CD4-positive, alpha-beta T cell treated with Interleukin-2 at 100 ng/mL for 4 hours (primary cell): ENCODE results near the gene SMIM43.
"Not testable (repeated sequence)": the region's sequence is repeated elsewhere in the genome, so short reads cannot be mapped to it uniquely, and the experiment has no call there.

Experiments
- DNase-seq: peaks from one replicate; pipeline ENCODE4 v3.0.0-alpha.2; 2020; ENCODE audit warnings: low spot score

Gene SMIM43

DNA sequence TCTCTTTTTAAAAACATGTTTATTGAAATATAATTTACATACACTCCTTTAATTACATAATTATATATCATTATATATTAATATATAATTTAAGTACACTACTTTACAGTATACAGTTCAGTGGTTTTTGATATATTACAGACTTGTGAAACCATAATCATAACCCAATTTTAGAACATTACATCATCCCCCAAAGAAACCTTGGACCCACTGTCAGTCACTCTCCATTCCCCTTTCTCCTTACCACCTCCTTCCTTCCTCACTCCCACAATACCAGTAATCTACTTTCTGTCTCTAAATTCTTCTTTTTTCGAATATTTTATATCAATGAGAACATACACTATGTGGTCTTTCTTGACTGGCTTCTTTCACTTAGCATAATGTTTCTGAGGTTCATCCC, 18.2 kb upstream of the SMIM43 start:
- no peak for DNase-seq

DNA sequence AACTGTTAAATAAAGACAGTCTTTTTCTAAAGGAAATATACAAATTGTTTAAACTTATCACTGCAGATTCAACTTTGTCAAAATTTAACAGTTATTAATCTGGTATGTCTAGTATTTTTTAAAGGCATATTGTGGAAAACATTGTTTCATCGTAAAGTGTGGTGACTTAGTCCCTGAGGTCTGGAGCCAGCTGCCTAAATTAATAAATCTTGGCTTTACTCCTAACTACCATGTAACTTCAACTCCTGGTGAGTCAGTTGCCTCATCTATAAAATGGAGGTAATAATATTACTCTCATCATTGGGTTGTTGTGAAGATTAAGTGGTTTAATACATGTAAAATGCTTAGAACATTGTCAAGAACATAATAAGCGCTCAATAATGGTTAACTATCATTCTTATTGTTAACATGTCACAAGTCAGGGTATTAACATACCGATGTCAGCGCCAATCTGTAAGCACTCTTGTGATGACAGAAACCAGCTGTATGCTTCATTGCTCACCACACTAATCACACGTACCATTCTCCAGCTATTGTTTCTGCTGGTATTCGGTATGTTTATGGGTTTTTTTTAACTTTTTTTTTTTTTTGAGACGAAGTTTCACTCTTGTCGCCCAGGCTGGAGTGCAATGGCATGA, 14.1 kb upstream of the SMIM43 start:
- no peak for DNase-seq

DNA sequence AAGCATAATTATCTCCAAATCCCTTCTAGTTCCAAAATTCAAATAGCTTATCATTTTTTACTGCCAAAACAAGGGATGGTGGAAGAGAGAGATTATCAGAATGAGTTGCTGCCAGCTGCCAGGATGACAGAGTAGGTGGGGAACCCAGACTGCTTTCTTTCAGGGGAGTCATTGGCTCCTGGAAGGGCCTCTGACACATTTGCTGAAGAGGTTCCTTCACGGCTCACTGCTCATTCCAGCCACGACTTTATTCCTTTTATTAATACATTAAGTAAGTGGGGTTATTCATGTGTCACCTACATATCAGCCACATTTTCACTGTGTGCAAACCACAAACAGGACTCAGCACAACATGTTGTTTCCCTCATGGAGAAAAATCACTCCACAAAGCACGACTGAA, 12.7 kb upstream of the SMIM43 start:
- DNase-seq, result no peak

DNA sequence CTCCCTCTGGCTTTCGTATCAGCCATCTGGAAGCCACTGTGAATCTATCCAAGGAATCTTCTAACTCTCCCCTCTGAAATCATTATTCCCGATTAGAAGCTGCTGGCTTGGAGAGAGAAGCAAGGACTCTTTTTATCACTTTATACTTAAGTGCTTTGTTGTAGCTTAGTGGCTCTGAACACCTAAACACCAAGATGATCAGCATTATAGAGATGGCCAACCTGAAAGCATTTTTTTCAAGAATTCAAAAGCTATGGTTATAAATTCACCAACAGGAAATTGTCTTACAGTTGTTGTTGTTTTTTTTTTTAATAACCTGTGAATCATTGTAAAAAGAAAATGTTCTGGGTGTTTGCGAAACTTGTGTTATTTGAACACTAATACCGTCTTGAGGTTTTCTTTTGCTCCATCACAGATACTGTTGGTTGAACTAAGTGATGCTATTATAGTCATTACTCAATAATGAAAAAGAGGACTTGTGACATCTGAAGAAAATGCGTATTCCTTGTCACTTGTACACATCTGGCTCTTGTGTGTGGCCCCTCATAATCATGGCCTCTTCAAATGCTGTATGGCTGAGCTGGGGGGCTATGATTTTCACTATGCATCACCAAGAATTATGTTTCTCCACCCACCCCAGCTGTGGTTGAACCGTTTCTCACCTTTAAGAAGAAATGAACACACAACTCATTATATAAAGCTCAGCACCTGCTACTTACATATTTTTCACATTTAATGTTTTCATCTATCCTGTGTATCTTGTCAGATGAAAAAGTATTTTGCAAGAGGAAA, 11.8 kb upstream of the SMIM43 start:
- no peak for DNase-seq

DNA sequence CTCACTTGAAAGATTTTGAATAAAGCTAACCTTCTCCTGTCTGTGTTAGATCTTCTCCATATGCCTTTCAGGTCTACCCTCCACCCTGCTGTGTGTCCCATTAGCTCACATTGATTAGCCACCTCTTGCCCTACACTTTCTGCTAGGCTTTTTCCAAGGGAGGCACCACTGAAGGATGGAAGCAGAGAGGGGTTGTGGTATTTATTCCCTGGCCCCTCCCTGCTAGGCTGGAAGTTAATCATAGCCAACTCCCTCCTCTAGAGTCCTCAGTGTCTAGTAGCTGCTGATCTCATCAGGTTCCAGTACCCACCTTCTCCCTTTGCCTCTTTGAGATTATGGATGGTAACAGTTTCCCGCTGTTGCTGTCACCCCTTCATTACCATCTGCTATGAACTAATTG, 8.9 kb upstream of the SMIM43 start:
- no peak for DNase-seq

DNA sequence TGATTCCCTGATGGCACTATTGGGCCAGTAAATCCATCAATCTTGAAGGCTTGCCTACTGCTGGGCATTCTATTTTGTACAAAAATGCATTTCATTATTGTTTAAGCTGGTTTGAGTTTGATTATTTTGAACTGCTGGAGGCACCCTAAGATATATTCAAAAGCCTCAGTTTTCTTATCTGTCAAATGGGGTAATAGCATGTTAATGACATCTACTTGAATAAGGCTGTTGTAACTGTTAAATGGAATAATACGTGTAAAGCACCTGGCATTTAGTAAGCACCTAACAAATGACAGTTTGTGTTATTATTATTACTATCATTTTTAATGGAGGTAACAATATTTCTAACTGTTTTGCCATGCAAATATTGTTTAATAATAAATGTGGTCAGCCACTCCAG, 6.9 kb upstream of the SMIM43 start:
- no peak for DNase-seq

DNA sequence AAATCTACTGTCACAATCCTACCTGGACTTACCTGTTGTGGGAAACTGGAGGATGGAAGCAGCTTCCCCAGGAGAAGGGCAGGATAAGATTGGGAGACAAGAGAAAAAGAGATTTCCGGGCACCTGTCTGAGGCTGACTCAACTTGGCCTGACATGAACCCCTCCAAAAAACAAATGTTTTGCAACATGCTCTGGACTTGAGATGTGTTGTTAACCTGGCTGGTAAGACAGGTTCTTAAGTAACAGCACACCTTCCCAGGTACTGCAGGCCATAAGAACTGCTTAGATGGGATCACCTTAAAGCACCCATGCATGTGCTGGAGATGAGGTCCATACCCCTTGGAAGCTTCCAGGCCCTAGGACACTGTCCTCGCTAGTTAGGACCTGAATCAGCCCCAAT, 4.4 kb upstream of the SMIM43 start:
- DNase-seq, result no peak

DNA sequence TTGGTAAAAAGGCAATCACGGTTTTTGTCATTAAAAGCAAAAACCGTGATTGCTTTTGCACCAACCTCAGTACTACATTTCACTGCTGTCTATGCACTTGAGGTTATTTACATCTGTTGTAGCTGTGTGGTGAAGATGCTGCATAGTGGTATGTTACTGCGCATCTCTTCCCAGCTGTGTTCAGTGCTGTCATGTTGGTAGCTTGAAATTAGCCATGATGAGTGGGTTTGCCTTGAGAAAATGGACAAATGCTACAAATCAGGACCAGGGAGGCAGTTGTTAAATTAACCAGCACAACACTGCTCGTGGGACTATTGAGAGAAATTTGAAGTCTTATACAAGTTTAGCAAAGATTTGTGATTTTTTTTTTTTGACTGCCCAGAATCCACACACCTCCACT, 2.2 kb upstream of the SMIM43 start:
- DNase-seq, result no peak

DNA sequence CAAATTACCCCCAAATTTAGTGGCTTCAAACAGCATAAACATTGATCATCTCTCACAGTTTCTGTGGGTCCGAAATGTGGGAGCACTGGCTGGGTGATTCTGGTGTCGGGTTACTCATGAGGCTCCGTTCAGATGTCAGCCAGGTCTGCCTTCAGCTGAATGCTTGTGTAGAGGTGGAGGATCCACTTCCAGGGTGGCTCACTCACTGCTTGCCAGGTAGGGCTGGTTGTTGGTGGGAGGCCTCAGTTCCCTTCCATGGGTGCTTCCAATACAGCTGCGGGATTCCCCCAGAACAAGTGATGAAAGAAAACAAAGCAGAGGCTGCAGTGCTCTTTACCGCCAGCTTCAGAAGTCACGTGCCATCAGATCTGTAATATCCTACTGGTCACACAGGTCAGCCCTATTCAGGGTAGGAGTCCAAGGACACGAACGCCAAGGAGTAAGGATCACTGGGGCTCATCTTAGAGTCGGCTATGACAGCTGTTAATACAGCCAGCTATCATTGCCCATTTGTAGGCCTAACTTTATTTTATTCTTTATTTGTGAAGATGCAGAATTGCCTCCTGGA, 1.1 kb upstream of the SMIM43 start:
- no peak for DNase-seq

DNA sequence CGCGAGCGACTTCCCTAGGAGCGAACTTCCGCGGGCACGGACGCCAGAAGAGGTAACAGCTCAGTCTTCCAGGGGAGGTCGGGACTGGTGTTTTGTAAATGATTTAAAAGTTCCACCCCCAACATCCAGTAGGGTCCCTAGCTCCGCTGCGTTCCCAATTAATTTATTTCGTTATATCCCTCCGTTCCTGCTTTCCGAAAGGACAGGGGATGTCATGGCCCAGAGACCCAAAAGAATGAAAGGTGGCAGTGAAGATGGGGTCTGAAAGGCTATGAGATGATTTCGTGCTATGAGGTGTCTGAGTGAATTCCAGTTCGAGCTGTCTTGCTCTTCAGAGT, 373 bp upstream of the SMIM43 start:
- DNase-seq, result no peak

DNA sequence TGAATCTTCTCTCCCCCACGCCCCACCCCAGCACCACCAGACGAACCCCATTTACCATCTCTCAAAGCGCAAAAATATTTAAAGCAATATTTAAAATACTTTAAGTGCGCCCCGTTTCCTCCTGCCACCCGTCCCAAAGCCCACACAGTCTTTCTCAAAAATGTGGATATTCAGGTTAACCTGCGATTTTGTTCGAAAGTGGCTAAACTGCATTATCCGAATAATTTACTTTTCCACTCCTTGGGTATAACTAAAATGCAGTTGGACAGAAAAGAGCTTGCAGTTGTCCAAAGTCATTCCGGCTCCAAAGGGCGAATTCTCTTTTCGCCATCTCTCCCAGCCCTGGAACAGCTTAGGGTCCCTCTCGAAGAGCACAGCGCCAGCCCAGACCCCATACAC, 662 bp downstream of the SMIM43 start:
- DNase-seq, result no peak

DNA sequence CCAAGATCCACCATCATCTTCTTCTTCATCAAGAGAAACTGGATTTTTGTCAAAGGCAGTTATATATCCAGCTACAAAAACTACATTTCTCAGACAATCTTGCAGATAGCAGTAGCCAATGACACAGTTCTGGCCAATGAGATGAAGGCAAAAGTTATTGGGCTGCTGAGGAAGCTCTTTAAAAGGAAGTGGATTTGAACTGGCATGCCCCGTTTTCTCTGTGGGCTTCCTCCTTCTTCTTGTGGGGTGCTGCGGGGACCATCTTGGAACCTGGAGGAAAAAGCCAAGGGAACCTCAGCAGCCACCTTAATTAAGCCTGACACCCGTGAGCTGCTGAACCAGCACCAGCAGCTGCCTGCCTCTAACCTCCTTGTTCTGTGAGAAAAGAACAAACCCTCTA, 4.8 kb downstream of the SMIM43 start:
- no peak for DNase-seq

DNA sequence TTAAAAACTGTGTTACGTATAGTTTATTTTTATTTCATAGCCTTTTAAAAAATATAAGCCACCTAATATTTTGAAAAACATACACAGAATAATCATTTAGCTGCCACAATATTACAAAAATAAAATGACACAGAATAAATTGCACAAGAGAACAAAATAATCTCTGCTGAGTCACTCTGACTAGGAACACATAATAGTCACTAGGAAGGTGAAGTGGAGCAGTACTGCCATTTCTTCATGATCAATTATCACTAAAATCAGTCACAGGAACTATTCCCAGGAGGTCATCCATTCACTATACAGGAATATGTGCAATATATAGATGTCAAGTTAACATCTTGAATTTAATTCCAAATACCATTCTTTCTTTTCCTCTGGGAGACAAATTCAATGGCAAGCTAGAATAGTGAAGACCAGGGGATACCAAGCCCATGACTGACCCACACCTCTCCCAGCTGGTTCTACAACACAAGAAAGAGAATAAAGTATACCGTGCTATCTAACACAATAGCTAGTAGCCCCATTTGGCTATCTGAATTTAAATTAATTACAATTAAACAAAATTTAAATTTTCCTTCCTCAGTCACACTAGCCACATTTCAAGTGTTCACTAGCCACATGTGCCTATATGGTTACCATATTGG, 5.9 kb downstream of the SMIM43 start:
- DNase-seq, result no peak

DNA sequence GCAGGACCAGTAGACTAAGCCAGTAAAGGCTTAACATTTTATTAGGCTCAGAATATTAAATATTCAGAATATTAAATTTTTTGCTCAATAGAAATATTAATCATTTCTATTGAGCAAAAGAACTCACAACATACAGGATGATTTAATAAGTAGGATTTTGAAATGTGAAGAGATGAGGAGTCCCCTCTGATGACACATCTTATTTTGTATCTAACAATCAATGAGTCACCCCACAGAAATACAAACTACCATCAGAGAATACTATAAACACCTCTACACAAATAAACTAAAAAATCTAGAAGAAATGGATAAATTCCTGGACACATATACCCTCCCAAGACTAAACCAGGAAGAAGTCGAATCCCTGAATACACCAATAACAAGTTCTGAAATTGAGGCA, 12.8 kb downstream of the SMIM43 start:
- DNase-seq, result not testable (repeated sequence)

DNA sequence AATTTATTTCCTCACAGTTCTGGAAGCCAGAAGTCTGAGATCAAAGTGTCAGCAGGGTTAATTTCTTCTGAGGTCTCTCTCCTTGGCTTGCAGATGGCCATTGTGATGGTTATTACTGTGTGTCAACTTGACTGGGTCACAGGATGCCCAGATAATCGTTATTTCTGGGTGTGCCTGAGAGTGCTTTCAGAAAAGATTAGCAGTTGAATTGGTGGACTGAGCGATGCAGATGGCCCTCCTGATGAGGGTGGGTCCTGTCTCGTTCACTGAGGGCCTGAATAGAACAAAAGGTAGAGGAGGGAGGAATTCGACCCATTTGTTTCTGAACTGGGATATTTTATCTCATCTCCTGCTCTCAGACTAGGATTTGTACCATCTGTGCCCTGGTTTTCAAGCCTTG, 15.7 kb downstream of the SMIM43 start:
- no peak for DNase-seq

DNA sequence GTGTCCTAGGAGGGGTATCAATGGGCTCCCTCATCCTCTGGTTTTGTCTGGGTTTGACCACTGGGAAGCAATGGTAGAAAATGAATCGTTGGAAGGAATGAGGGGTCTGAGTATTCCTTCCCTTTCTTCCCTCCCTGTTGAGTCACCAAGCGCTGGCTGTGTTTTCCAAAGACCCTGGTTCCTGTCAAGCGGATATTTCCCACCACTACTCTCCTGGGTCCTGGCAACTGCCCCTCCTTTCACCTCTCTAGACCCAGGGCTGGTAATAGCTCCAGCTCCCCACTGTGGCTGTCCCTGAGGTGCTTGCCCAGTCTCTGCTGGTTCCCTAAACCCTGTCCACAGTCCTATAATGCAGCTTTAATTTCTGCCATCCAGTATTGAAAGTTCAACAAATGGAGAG, 22.2 kb downstream of the SMIM43 start:
- DNase-seq, result no peak

DNA sequence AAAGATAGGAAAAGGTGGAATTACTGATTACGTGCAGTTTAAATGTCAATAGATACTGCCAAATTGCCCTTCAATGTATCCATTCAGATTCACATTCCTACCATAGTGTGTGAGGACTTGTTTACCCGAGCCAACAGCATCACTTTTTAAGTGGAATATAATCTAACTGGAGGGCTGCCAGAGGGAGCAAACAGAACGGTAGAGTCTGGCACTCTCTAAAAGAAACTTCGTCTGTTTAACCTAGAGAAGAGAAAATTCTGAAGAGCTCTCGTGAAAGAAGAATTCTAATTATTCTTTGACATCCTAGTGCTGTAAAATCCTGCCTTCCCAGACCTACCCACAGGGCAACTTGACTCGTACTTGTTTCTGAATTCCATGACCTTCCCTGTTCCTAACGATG, 23.2 kb downstream of the SMIM43 start:
- no peak for DNase-seq

DNA sequence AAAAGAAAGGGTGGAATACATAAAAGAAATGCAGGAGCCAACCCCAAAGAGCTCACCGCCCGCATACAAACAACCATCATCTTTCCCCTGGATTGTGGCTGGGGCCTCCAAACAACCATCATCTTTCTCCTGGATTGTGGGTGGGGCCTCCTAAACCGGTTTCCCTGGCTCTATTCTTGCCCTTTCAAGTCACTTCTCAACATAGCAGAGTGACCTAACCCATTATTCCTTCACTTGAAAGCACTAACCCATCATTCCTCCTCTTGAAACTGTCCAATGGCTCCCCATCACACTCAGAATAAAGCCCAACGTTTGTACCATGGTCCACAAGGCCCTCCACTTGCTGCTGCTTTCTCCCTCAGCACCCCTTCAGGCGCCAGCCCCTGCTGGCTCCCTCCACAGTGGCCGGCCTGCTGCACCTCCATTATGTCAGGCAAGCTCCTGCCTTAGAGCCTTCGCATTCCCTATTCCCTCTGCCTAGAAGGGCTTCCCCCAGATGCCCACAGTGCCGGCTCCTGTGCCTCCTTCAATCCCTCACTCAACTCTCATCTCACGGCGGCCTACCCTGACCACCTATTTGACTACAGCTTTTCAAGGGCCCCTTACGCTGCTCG, 24.1 kb downstream of the SMIM43 start:
- DNase-seq, result no peak

DNA sequence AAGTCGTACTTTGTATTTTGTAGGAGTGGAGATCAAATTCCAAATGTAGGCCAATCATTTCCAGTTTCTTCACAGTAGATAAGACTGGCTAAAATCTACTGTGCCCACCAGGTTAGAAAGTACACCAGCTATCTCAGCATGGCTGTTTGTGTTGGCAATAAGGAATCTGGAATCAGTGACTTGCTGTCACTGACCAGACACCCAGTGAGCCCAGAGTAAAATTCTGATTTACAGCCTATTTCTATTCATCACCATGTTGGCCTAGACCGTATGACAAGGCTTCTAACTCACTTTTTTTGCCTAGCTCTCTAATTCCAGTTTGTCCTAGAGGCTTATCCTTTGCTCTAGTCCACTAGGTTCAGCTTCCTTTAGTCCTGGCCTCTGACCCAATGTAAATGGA, 25.4 kb downstream of the SMIM43 start:
- no peak for DNase-seq

DNA sequence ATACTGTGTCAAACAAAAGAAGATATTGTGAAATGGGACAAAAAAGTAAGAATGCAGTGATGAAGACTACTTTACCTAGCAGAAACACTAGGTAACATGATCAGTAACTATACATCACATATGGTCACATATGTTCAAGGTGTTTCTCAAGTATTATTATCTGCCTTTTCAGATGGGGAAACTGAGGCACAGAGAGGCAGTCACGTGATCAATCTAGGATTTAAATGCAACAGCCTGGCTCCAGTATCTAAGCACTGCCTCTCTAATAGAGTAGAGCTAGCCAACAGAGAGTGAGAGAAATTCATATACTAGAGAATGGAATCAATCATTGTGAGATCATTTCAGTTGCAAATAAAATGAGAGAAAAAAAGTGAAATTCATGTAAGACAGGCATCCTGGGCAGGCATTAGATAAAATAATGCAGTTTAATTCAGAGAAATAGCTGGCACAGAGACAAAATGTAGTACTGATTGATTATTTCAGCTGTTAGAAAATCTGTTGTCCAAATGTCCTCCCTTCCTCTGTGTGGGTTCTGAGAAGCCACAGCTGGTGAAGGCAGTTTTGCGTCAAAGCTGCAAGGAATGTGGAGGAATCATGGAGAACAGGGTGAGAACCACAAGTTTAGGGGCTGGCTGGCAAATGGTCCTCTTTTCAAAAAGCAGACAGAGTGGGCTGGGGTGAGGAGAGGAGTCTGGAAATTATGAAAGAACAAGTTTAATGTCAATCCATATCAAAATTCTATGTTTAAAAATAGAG, 26.0 kb downstream of the SMIM43 start:
- DNase-seq, result no peak

DNA sequence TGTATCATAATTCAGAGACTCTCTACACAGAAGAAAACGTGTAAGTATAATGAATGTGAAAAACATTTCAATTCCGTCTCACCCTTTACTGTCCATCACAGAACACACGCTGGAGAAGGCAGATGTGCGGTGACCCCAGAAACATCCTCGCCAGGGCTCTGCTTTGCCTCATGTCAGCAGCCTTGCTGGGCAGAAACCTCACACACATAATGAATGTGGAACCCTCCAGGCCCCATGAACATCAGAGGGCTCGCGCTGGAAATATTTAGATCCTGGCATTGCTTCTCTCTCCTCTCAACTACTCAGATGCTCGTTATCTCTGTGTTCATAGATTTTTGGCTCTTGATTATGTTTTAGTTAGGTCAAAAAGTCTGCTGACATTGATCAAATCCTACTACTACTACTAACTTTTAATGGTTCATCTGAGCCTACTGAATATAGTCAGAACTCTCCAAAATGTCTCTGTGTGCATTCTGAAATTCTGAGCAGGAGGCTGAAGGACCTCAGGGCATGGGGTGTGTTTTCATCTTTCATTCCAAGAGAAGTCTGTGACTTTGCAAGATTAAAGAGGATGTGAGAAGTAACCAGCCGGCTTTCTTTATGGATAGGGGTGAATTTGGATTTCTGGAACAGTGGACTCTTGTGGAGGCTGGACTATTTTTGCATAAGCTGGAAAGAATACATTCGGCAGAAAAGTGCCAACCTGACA, 27.0 kb downstream of the SMIM43 start:
- DNase-seq, result no peak
